NCI-H2171 treated with DMSO at 0.1 percent for 48 hours (cell line): ENCODE data around the gene PSMD9.
"Not testable (repeated sequence)": the region's sequence is repeated elsewhere in the genome, so short reads cannot be mapped to it uniquely, and the experiment has no call there.

Experiments
- DNase-seq: peaks from one replicate; lab custom pipeline; 2025; lab: John Stamatoyannopoulos, UW

The PSMD9 gene

DNA sequence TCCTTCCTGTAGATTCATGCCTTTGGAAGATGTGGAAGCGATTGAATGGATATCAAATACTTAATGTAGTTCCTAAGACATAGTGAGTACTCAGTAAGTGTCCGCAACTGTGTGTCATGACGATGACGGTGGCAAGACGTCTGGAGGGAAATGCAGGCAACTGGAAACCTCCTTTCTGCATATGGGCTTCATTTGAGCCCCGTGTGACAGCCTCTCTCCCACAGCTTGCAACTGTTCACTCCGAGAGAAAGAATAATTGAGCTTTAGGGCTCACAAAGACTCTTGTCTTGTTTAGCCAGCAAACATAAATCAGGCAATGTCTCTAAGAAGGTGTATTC lies 36.7 kb downstream of the PSMD9 start:
- peak; percentile 52 for DNase-seq

DNA sequence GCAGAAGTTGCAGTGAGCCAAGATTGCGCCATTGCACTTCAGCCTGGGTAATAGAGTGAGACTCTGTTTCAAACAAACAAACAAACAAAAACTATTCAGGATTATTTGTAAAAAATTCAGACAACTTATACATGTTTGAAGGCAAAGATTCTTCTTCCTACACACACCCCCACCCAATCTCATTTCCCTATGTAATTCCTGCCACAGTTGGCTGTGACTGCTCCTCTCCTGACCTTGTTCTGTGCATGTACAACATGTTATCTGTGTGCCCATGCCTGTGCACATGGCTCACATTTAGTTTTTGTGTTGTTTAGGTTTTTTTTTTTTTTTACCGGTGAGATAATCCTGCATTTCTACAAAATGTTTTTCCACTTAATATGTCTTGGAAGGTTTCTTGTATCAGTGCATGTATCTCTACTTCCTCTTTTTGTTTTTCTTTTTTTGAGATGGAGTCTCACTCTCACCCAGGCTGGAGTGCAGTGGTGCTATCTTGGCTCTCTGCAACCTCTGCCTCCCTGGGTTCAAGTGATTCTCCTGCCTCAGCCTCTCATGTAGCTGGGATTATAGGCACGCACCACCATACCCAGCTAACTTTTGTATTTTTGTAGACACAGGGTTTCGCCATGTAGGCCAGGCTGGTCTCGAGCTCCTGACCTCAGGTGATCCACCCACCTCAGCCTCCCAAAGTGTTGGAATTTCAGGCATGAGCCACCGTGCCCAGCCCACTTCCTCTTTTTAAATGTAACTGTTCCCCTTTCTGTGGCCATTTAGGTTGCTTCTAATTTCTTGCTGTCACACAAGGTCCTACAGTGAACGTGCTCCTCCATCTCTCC lies 38.5 kb downstream of the PSMD9 start:
- DNase-seq, result no peak

DNA sequence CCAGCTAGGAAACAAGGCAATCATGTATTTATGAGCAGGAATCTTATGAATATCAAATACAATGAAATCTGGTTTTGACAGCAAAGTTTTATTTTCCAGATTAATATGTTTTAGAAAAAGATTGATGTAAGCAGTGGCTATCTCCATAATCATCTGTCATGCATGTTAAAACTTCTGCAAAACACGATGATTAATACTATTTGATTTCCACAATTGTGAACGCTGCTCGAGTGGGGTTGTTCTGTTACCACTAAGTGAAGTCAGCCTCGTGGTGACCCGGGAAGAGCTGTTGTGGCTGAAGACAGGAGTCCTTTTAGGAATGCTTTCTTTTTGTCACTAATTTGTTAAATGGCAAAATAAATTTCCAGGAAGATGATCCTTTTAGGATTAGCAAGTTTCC lies 39.2 kb downstream of the PSMD9 start:
- no peak for DNase-seq

DNA sequence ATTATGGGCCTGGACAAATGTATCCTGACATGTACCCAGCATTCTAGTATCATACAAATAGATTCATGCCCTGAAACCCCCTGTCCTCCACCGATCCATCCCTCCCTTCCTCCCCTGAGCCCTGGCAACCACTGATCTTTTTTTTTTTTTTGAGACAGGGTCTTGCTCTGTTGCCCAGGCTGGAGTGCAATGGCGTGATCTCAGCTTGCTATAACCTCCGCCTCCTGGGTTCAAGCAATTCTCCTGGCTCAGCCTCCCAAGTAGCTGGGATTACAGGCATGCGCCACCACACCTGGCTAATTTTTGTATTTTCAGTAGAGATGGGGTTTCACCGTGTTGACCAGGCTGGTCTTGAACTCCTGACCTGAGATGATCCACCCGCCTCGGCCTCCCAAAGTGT lies 41.0 kb downstream of the PSMD9 start:
- not testable (repeated sequence) for DNase-seq

DNA sequence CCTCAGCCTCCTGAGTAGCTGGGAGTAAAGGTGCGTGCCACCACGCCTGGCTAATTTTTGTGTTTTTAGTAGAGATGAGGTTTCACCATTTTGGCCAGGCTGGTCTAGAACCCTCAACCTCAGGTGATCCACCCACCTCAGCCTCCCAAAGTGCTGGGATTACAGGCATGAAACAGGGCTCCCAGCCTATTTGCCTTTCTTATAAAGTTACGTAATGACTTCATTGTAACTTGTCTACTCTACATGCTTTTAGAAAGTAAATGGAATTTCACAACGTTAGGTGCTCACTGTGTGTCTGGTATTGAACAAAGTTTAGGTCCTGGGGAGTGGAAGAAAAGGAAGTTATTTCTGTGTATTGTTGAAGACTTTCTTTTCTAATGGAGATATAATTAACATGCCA lies 42.3 kb downstream of the PSMD9 start:
- no peak for DNase-seq

DNA sequence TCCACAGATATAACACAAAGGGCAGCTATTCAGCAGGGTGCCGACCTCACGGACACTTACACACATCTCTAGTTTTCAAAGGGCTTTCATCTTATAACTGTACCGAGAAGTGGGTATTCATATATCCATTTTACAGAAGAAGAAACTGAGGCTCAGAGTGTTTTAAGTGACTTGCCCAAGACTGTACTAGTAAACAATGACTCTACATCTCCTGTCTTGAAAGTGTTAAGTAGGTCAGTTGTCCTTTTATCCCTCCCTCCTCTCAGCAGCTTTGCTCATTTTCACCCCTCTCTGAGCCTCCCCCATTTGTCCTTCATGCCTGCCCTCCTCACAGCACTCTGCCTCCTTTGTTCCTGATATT lies 43.6 kb downstream of the PSMD9 start:
- no peak for DNase-seq

DNA sequence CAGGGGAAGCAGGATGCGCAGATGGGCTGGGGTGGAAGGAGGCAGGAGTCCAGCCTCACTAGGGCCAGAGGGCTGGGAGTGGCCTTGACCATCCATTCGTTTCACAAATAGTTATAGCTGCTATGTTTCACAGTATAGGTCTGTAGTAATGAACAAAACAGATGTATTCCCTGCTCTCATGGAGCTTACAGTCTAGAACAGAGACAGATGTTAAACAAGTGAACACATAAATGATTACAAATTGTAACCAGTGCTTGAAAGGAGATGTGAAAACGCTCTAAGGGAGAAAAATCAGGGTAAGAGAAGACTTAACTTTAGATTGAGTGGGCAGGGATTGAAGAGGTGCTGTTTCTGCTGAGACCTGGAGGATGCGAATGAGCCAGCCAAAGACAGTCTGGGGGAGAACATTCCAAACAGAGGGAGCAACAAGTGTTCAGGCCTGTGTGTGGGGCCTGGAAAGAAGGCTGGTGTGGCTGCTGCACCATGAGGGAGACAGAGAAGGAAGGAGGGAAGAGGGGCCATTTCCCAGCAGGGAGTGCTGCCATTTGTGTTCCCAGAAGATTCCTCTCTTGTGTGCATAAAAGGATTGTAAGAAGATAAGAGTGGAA lies 44.4 kb downstream of the PSMD9 start:
- no peak for DNase-seq

DNA sequence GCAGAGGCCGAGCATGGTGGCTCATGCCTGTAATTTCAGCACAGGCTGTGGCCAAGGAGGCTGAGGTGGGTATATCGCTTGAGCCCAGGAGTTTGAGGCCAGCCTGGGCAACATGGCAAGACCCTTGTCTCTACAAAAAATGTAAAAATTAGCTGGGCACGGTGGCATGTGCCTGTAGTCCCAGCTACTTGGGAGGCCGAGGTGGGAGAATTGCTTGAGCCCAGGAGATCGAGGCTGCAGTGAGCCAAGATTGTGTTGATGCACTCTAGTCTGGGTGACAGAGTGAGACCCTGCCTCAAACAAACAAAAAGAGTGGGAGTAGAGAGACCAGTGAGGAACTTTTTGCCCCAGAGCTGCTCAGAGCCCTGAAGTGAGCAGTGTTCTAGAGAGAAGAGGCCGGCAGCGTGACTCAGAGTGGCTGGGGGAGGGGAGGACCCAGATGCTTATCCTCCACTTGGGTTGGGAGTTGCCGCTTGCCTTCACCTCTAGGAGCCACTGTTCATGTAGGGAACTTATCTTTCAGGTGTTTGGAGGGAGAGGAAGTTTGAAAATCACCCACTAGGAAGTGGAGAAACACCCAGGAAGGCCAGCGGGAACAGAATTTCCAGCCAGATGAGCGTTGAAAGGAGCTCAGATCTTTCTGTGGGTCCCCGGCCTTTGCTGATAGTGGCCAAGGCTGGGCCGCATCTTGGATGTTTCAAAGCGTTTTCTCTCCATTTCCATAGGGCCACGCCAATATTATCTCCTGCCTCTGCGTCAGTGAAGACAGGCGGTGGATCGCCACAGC lies 45.1 kb downstream of the PSMD9 start:
- no peak for DNase-seq

DNA sequence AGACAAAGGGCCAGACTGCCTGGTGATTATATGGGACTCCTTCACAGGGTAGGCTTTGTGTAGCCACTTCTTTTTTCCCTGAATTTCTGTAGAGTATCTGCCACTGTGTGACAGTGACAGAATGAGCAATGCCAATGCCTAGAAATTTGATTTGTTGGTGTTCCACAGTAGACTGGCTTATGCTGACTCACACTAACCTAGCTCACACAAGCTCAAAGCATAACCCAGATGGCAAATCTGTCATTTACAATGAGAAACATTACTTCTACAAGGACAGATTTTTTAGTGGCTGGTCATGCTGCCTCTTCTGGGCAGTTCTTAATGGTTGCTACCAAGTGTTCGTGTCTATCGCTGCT lies 45.7 kb downstream of the PSMD9 start:
- DNase-seq, result no peak

DNA sequence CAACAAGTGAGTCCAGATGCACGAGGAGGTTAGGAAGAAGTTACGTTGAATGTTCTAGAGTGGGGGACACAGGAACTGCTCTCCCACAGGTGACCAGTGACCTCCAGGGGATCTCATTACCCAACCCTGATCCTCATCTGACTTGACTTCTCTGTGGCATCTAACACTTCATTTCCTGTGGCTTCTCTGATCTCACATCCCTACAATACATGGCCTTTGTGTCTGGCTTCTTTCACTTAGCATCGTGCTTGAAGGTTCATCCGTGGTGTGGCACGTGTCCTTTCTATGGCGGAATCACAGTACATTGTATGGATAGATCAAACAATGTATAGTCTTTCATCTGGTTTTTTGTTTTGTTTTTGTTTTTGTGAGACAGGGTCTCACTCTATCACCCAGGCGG lies 49.1 kb downstream of the PSMD9 start:
- no peak for DNase-seq

DNA sequence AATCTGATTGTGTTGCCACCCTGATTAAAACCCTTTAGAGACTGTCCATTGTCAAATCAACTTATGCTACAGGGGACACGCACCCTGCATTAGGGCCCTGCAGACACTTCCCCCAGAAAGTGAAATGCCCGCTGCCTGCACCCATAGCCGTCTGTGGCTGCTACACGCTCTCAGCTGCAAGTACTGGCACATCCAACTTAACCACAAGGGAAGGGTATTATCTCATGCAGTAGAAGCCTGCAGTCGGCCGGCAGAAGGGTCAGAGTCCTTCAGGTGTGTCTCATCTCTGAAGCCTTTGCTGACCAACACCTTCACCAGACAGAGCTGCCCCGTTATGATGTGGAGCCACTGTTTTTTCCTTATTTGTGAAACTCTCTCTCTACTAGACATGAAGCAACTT lies 50.6 kb downstream of the PSMD9 start:
- no peak for DNase-seq

DNA sequence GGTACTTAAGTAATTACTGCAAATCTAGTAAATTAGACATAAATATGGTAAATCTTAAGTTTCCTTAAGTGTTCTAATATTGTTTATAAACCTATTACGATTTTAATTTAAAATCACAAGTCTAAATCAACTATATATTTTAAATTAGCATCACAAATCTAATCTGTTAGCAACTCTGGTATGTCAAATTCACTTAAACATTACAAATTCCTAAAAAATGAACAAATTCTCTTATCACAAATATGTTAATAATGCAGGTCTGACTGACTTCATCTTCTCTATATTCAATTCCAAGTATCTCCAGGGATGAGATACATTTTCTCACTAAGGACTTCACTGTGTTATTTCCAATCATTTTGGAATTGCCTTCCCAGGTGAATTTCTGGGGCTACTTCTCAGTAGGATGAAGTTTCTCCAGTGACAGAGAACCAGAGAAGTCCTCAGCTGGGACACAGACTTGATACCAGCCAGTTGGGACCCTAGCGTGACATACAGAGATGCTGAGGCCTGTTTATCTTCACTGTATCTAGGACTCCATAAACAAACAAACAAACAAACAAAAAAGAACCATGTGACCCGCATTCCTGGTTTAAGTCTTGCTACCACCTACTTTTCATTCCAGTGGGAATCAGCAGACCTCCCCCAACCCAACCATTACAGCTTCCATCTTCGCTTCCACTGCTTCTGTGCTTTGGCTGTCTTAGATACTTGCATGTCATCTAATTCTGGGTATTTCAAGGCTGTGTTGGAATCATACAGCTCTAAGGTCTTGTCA lies 51.6 kb downstream of the PSMD9 start:
- no peak for DNase-seq

DNA sequence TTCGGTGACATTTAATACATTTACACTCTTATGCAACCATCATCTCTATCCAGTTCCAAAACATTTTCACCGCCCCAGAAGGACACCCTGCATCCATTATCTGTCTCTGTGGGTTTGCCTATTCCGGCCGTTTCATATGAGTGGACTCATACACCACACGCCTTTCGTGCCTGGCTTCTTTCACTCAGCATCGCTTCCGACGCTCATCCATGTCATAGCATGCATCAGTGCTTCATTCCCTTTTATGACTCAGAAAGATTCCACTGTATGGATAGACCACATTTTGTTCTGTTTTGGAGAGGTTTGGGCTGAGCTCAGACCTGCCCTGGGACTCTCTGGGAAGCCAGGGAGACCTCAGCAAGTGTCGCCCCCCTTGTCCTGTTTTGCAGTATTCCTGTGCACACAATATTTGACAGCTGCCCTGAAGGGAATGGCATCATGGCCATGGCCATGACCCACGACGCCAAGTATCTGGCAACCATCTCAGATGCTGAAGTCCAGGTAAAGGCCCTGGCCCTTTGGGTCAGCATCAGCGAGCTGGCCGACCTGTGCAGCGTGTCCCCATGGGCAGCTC lies 53.6 kb downstream of the PSMD9 start:
- DNase-seq, result no peak

DNA sequence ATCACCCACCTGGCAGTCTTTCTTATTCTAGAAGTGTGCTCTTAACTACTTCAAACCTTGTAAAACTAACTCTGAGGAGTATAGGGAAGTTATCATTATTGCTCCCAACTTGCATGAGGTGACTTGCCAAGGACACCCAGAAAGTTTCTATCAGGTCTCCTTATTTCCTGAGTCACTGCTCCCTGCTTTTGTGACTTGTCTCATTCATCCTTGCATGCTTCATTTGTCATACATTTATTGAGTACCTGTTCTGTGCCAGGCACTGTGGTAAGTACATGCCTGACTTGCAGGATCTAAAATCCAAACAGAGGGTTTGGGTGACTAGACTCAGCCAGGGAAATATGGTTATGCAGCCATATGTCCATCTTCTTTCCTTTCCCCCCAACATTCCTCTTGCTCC lies 55.3 kb downstream of the PSMD9 start:
- no peak for DNase-seq

DNA sequence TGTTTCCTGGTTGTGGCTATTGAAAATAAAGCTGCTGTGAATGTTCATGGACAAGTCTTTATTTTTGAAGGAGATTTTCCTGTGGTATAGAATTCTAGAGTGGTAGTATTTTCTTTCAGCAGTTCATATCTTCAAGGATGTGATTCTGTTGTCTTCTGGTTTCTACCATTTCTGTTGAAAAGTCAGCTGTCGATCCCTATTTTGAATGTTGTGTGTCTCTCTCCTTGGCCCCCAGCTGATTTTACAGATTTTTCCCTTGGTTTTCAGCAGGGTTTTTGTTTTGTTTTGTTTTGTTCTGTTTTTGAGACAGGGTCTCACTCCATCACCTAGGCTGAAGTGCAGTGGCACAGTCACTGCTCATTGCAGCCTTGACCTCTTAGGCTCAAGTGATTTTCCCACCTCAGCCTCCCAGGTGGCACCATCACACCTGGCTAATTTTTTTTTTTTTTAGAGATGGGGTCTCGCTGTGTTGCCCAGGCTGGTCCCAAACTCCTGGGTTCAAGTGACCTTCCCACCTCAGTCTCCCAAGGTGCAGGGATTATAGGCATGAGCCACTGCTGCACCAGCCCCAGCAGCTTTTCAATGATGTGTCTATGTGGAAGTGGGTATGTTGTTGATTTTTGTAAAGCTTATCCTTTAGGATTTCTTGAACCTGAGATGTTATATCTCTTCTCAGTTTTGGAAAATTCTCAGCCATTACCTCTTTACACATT lies 57.9 kb downstream of the PSMD9 start:
- DNase-seq, result no peak

DNA sequence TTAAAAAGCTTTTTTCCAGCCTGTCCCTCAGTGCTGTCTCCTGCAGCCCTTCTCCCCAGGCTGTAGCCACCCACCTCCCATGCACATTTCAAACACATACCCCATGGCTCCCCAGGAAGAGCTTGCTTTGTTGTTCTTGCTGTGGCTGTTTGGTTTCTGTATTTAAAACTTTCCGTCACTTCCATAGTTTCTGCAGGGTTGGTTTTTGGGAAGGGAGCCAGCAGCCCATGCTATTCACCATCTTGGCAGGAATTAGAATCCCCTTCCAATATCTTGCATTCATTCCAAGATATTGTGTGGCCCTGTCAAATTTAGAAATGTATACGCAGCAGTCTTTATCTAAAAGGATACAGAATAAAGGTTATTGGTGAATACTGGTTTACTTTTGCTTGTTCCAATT lies 59.4 kb downstream of the PSMD9 start:
- DNase-seq, result no peak

DNA sequence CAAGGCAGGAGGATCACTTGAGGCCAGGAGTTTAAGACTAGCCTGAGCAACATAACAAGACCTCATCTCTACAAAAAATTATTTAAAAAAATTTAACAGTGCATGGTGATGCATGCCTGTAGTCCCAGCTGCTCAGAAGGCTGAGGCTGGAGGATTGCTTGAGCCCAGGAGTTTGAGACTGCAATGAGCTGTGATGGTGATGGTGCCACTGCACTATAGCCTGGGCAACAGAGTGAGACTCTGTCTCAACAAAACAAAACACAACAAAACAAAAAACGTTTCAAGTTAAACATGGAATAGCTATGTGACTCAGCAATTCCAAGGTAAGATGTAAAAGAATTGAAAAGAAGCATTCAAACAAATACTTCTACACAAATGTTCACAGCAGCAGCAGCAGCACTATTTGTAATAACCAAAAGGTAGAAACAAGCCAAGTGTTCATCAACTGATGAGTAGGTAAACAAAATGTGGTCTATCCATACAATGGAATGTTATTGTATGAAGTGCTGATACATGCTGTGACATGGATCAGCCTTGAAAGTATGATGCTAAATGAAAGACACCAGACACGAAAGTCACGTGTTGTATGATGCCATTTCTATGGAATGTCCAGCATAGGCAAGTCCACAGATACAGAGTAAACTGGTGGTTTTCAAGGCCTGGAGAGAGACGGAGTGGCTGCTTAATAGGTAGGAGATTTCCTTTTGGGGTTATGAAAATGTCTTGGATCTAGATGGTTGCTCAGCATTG lies 61.2 kb downstream of the PSMD9 start:
- no peak for DNase-seq

DNA sequence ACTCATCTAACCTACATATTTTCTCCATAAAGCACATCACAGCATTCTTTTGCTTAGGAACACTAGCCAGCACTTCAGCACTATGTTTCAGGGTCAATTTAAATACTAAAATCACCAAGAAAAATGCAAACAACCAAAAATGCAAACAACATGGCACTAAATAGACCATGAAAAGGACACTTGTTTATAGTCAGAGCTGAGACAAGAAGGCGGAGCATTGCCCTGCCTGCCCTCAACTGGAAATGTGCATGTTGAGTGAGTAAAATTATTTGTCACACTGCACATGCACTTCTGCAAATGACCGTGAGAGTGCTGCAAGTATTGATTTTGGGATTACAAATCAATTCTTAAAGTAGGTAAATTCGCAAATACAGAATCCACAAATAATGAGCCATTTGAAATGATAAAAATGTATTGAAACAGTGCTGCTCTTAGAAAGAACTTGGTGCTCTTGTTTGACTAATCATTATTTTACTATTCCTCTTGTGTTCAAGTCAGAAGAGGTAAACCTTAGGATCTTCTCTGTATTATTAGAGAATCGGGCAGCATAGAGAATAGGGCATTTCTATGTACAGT lies 64.6 kb downstream of the PSMD9 start:
- no peak for DNase-seq

DNA sequence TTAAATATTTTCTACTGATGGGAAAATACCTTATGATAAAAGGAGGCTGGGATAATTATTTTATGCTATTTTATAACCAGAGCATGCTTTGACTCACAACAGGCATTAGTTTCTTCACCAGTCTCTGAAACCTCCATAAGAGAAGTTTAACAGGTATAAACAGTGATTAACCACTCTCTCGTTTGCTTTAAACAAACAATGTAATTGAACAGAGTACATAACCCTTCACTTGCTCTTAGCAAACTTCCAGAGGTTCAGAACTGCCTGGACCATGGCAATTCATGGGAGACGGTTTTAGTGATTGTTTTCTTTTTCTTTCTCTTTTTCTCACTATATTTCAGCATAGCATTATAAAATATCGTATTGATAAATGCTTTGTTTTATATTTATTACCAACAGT lies 65.1 kb downstream of the PSMD9 start:
- DNase-seq, result no peak
